ENCODE data around the gene TCEAL8. TPM values are rescaled to one million over a fixed set of nuclear protein-coding genes. Genes with fewer than 3 reads are reported as not detected.

TCEAL8 gene
- total RNA-seq, 1 experiment from 2014 or later, result 13.9 TPM

DNA sequence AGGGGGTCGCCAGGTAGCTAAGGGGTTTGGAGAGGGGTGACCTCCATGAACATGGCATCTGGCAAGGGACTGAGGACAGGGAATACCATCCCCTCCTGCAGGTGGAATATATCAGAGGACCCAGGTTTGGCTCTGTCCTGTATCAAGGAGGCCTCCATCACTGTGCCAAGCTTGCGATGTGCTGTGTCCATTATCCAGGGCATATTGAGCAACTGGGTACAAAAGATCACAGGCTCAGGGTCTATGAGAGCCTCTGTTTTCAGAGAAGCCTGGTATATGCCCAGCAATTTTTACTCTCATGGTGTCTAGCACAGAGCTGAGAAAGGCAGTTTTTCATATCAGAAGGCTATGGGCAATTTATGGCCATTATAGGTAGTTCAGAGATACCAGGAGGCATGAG, 38.2 kb upstream of the TCEAL8 start:
- TF ChIP-seq, protein P1, sequence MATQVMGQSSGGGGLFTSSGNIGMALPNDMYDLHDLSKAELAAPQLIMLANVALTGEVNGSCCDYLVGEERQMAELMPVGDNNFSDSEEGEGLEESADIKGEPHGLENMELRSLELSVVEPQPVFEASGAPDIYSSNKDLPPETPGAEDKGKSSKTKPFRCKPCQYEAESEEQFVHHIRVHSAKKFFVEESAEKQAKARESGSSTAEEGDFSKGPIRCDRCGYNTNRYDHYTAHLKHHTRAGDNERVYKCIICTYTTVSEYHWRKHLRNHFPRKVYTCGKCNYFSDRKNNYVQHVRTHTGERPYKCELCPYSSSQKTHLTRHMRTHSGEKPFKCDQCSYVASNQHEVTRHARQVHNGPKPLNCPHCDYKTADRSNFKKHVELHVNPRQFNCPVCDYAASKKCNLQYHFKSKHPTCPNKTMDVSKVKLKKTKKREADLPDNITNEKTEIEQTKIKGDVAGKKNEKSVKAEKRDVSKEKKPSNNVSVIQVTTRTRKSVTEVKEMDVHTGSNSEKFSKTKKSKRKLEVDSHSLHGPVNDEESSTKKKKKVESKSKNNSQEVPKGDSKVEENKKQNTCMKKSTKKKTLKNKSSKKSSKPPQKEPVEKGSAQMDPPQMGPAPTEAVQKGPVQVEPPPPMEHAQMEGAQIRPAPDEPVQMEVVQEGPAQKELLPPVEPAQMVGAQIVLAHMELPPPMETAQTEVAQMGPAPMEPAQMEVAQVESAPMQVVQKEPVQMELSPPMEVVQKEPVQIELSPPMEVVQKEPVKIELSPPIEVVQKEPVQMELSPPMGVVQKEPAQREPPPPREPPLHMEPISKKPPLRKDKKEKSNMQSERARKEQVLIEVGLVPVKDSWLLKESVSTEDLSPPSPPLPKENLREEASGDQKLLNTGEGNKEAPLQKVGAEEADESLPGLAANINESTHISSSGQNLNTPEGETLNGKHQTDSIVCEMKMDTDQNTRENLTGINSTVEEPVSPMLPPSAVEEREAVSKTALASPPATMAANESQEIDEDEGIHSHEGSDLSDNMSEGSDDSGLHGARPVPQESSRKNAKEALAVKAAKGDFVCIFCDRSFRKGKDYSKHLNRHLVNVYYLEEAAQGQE (IDR thresholded peaks at IDR 0.05; ENCODE audit: insufficient read depth in 1 of 2, low read depth in 2 of 2, low read length in 1 of 2), result no peak
- TF ChIP-seq, protein P2, sequence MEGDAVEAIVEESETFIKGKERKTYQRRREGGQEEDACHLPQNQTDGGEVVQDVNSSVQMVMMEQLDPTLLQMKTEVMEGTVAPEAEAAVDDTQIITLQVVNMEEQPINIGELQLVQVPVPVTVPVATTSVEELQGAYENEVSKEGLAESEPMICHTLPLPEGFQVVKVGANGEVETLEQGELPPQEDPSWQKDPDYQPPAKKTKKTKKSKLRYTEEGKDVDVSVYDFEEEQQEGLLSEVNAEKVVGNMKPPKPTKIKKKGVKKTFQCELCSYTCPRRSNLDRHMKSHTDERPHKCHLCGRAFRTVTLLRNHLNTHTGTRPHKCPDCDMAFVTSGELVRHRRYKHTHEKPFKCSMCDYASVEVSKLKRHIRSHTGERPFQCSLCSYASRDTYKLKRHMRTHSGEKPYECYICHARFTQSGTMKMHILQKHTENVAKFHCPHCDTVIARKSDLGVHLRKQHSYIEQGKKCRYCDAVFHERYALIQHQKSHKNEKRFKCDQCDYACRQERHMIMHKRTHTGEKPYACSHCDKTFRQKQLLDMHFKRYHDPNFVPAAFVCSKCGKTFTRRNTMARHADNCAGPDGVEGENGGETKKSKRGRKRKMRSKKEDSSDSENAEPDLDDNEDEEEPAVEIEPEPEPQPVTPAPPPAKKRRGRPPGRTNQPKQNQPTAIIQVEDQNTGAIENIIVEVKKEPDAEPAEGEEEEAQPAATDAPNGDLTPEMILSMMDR (IDR thresholded peaks at IDR 0.05), result no peak
- TF ChIP-seq TCF7L2 (IDR thresholded peaks at IDR 0.05; ENCODE audit: low read depth, low read length), result no peak
- TF ChIP-seq SIN3A (IDR thresholded peaks at IDR 0.05; ENCODE audit: borderline replicate concordance, insufficient read depth, low read depth, low read length), result no peak
- TF ChIP-seq POLR2AphosphoS5 (IDR thresholded peaks at IDR 0.05; ENCODE audit: low read depth, low read length), result no peak
- BruUV-seq (replicated peaks), result no TSS peak
- ChIA-PET CTCF (no interaction called here), POLR2A (no interaction called here)
- no peak overlapping the region for H3K4me3 ChIP-seq (ENCODE audit: low read depth in 2 of 2, low read length in 2 of 2)
- no peak overlapping the region for H3K27ac ChIP-seq (ENCODE audit: low read length)
- H3K4me1 ChIP-seq (ENCODE audit: control insufficient read depth, insufficient read depth, low read length), result no peaks in the 10 kb centered on the region
- no peaks in the 10 kb centered on the region for H3K36me3 ChIP-seq (ENCODE audit: control insufficient read depth, insufficient read depth, low read length)
- ATAC-seq (no peak), DNase-seq (ENCODE audit: low read depth, low spot score) (no peak)
- in situ Hi-C loops (cut with HindIII; ENCODE audit: low pct_unique_long_range_greater_than_20kb, low sequenced_read_pairs) (no loop called here), intact Hi-C loops (cut with micrococcal nuclease; ENCODE audit: unreplicated experiment) (no loop called here)
- H3K9me3 ChIP-seq (ENCODE audit: control insufficient read depth, insufficient read depth, low read depth, low read length), result no peaks in the 10 kb centered on the region
- no peaks in the 10 kb centered on the region; the same call in 1 of the 2 replicates for H3K27me3 ChIP-seq (ENCODE audit: control insufficient read depth, insufficient read depth, low read length)

DNA sequence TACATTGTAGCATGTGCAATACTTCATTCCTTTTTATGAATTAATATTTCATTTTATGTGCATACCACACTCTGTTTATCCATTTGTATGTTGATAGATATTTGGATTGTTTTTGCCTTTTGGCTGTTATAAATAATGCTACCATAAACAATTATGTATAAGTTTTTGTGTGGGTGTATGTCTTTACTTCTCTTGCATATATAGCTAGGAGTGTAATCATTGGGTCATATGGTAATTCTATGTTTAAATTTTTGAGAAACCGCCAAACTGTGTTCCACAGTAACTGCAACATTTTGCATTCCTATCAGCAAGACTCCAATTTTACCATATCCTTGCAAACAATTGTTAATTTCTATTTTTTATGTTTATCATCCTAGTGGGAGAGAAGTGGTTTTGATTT, 24.7 kb upstream of the TCEAL8 start:
- no peaks in the 10 kb centered on the region for H3K36me3 ChIP-seq (ENCODE audit: control insufficient read depth, insufficient read depth, low read length)
- POLR2A ChIA-PET, result no interaction called here
- intact Hi-C loops (cut with micrococcal nuclease; ENCODE audit: unreplicated experiment) (no loop called here), in situ Hi-C loops (cut with HindIII; ENCODE audit: low pct_unique_long_range_greater_than_20kb, low sequenced_read_pairs) (no loop called here)
- no peak overlapping the region for H3K27ac ChIP-seq (ENCODE audit: low read length)
- H3K4me1 ChIP-seq (ENCODE audit: control insufficient read depth, insufficient read depth, low read length), result no peaks in the 10 kb centered on the region
- ATAC-seq (no peak), DNase-seq (ENCODE audit: low read depth, low spot score) (no peak)
- CTCF ChIA-PET, result no interaction called here
- peaks cover 10% of the 10 kb centered on the region for H3K27me3 ChIP-seq (ENCODE audit: control insufficient read depth, insufficient read depth, low read length)
- H3K4me3 ChIP-seq (ENCODE audit: low read depth in 2 of 2, low read length in 2 of 2), result no peak overlapping the region
- TF ChIP-seq TCF7L2 (IDR thresholded peaks at IDR 0.05; ENCODE audit: low read depth, low read length) (no peak), SIN3A (IDR thresholded peaks at IDR 0.05; ENCODE audit: borderline replicate concordance, insufficient read depth, low read depth, low read length) (no peak)
- TF ChIP-seq, protein P2 (IDR thresholded peaks at IDR 0.05), result no peak
- TF ChIP-seq, protein P1 (IDR thresholded peaks at IDR 0.05; ENCODE audit: insufficient read depth in 1 of 2, low read depth in 2 of 2, low read length in 1 of 2), result no peak
- BruUV-seq (replicated peaks), result no TSS peak
- no peaks in the 10 kb centered on the region for H3K9me3 ChIP-seq (ENCODE audit: control insufficient read depth, insufficient read depth, low read depth, low read length)

Measured in Panc1 (cell line).